Endothelial cell of umbilical vein (primary cell): ENCODE results near the gene ZBTB7B.

Experiments
- CTCF ChIP-seq, 2 donors: IDR thresholded peaks; 1 replicate in 1 of 2; 2 replicates in 1 of 2; pipeline ENCODE4 v1.5.1; 2011; ENCODE audit warnings: low read length in 2 of 2, mild to moderate bottlenecking in 2 of 2, moderate library complexity in 2 of 2, control low read depth in 1 of 2, inconsistent platforms in 1 of 2, low read depth in 1 of 2; ENCODE audit not compliant: insufficient read depth in 1 of 2; ENCODE audit errors: extremely low read depth in 1 of 2
- EZH2 ChIP-seq: IDR thresholded peaks from 2 replicates; pipeline ENCODE4 v1.6.1; 2012; ENCODE audit warnings: borderline replicate concordance, low read depth, mild to moderate bottlenecking, moderate library complexity, low read length, inconsistent platforms; ENCODE audit not compliant: severe bottlenecking
- GATA2 ChIP-seq: IDR thresholded peaks from 2 replicates; pipeline ENCODE4 v1.7.0; 2011; ENCODE audit warnings: low read depth, mild to moderate bottlenecking, moderate library complexity, mixed read lengths, low read length; ENCODE audit not compliant: insufficient read length, insufficient read depth
- JUN ChIP-seq: IDR thresholded peaks from 2 replicates; pipeline ENCODE4 v1.6.1; 2011; ENCODE audit warnings: borderline replicate concordance, low read depth; ENCODE audit not compliant: insufficient read length, insufficient read depth
- MAX ChIP-seq: IDR thresholded peaks from 2 replicates; pipeline ENCODE4 v1.6.1; 2011; ENCODE audit not compliant: insufficient read depth, insufficient read length
- MYC ChIP-seq: IDR thresholded peaks from one replicate; pipeline ENCODE4 v1.6.1; 2011; ENCODE audit warnings: mild to moderate bottlenecking, low read depth, low read length
- POLR2A ChIP-seq: IDR thresholded peaks from 2 replicates; pipeline ENCODE4 v1.6.1; 2012; ENCODE audit warnings: low read depth, mild to moderate bottlenecking, control low read depth, low read length
- POLR2AphosphoS5 ChIP-seq: IDR thresholded peaks from 2 replicates; pipeline ENCODE4 v1.6.1; 2012; ENCODE audit warnings: low read depth, mild to moderate bottlenecking, control low read depth, low read length, moderate library complexity; ENCODE audit not compliant: insufficient read depth

GRCh38 chr1:155015527-155016230, 13.1 kb downstream of the ZBTB7B start:
- TF ChIP-seq EZH2 (no peak), CTCF (IDR thresholded peaks at IDR 0.05; ENCODE audit: extremely low read depth in 1 of 2, insufficient read depth in 1 of 2, low read depth in 1 of 2, low read length in 2 of 2) (no peak), GATA2 (no peak), POLR2AphosphoS5 (no peak), POLR2A (no peak), MAX (no peak), JUN (no peak), MYC (no peak)
